IPS-NIHi11 (cell line): Measurements from ENCODE around the gene FAM227A.
"Not testable (repeated sequence)": the region's sequence is repeated elsewhere in the genome, so short reads cannot be mapped to it uniquely, and the experiment has no call there.

Source experiments
- DNase-seq: peaks from one replicate; pipeline ENCODE4 v3.0.0; 2012; ENCODE audit warnings: mixed read lengths, low spot score

The FAM227A gene

DNA sequence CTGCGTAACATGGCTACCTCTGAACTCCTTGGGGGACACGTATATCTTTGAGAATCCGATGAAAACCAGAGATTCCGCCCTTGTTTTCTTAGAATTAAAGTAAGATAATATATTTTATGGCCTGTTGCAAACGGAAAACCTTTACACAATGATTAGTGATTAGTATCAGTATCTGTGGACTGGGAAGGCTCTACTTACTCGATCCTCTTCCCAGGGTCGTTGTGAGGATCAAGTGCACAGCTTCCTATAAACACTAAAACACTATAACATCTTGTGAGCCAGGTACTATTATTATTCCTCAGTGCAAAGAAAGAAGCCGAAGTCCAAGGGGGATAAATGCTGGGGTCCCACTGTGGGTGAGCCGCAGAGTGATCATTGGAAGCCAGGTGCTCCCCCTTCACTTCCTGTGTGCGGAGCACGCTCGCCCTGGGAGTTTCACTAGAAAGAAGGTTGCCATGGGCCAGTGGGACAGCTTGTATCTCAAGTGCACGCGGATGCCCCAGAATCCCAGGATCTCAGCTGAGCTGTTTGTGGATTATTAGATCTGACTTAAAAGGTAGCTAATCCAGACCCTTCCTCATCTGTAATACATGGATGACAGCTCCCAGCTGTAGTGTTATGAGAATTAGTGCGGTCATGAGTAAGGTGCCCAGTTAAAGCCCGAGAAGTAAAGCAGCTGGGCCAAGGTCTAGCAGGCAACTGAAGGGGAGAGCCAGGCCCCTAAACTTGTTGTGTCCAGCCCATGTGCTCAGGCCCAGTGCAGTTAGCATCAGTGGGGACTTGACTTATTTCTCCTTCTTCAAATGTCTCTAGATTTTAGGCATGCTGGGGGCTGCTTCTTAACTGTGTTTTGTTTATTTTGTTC lies 1.1 kb upstream of the FAM227A start:
- DNase-seq: no peak

DNA sequence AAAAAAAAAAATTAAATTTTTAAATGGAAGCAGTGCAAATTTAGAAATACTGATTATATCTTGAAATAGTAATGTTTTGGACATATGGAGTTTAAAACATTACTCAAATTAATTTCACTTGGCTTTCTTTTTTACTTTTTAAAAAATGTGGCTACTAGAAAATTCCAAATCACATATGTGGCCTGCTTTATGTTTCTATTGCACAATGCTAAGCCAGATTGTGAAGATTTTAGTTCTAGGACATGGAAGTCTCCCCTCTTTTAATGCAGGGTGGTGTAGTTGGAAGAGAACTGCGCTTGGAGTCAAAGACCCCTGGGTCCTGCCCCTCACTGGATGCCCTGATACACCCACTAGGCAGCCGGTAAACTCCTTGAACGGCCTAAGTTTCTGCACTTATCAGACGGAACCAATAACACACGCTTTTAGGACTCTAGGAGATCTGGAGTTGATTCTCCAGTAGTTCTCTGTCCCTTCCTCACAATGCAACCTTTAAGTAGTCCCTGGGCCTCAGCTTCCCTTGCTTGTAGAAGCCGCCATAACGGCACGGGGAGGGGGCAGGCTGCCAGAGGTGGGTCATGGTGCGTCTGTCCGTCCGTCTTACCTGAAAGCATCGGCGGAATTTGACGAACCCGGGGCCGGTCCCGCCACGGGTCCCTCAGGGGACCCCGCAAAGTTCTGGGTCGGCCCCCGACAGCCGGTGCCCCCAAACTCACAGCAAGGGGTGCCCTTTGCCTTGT lies 505 bp downstream of the FAM227A start:
- no peak for DNase-seq

DNA sequence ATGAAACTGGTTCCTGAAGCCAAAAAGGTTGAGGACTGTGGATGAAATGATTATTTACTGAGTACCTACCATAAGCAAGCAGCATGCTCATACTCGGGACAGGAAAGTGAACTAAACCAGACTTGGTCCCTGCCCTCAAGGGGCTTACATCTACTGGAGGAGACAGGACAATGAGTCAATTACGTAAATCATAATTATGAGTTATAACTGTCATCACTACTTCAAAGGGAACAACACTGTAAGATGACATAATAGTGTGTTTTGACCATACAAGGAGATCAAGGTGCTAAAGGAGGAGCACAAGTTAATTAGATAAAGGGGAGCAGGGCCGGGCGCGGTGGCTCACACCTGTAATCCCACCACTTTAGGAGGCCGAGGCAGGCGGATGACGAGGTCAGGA lies 2.5 kb downstream of the FAM227A start:
- DNase-seq: no peak

DNA sequence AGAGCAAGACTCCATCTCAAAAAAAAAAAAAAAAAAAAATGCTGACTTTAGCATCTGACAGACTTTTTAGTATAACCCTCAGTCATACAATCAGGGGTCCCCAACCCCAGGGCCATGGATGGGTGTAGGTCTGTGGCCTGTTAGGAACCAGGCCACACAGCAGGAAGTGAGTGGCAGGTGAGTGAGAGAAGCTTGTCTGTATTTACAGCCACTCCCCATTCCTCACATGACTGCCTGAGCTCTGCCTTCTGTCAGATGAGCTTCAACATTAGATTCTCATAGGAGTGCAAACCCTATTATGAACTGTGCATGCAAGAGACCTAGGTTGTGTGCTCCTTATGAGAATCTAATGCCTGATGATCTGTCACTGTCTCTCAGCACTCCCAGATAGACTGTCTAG lies 3.3 kb downstream of the FAM227A start:
- no peak for DNase-seq

DNA sequence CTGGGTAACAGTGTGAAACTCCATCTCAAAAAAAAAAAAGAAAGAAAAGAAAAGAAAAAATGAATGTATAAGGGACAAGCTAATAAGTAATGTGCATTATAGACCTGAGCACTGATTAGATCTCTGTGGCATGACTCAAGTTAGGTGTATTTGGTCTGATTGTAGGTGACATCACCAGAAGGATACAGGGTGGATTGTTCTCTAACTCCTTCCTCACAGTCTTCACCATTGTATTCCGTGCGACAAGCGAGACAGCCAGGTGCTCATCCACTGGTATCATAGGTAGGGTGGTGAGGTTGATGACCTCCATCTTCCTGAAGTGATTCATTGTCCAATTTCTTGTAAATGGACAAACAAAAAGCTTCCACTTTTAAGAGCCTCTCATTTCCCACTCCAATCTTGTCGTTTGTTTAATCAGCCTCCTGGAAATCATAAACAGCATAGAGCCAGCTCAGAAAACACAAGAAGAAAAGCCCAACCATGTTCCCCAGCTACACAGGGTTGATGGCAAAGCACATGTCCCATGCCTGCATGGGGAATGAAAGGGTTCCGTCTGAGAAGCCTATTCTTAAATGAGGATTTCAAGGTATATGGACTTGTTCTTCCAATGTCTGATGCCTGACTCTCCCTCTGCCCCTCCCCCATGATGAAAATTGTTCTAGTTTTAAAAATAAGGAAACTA lies 6.2 kb downstream of the FAM227A start:
- no peak for DNase-seq

DNA sequence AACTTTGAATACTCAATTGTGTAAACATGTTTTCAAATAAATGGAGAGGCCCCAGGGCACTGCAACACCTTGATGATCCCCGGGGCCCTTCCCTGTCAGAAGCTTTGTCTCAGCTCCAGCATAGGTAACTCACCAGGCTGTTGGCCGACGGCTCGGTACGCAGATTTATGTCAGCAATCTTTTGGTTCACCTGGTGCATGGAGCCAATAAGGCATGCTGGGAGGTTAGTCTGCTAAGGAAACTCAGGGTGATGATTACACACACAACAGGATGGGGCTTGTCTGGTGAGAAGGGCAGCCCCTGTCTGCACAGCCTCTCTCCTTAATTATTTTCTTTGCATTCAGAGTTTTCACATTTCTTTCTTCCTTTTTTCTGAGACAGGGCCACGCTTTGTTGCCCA lies 10.8 kb downstream of the FAM227A start:
- no peak for DNase-seq

DNA sequence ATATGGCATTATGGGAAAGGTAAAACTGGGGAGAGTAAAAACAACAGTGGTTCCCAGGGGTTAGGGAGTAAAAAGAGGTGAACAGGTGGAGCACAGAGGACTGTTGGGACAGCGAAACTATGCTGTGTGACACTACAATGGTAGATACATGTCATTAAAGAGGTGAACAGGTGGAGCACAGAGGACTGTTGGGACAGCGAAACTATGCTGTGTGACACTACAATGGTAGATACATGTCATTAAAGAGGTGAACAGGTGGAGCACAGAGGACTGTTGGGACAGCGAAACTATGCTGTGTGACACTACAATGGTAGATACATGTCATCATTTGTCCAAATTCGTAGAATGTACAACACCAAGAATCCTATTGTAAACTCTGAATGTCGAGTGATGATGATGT lies 11.9 kb downstream of the FAM227A start:
- DNase-seq: not testable (repeated sequence)

DNA sequence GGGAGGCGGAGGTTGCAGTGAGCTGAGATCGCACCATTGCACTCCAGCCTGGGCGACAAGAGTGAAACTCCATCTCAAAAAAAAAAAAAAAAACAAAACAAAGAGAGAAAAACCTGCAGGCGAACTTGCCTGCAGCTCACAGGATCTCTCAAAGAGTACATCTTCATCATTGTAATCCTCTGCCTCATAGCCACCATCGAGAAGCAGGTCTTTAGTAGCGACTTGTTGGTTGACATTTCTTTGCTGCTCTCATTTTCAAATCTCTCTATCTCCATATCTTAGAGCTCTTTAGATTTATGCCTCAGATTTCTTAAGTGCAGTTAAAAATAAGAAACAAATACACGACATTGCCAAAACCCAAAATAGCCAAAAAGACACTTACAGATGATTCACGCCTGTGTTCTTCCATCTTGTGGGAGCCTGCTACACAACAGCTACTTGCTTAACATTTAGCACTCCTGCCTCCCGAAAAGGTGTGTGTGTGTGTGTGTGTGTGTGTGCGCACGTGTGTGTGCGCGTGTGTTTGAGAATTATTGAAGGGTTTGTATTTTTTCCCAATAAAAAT lies 14.6 kb downstream of the FAM227A start:
- DNase-seq: no peak

DNA sequence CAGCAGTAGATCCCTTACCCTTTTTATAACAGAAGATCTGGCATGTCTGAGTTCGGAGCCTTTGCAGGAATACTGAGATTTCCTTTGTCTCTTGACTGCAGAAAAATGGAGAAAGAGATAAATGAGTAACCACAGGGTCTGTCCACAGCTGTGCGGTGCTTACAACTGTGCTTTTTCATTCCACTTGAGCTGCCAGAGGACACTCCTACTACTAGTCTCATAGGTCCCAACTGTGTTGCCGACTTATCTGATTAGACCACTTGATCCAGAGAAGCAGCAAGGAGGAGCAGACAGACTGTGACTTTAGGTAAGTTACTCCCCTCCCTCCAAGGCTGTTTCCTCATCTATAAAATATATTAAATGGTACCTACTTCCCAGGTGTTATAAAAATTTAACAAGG lies 17.5 kb downstream of the FAM227A start:
- DNase-seq: no peak

DNA sequence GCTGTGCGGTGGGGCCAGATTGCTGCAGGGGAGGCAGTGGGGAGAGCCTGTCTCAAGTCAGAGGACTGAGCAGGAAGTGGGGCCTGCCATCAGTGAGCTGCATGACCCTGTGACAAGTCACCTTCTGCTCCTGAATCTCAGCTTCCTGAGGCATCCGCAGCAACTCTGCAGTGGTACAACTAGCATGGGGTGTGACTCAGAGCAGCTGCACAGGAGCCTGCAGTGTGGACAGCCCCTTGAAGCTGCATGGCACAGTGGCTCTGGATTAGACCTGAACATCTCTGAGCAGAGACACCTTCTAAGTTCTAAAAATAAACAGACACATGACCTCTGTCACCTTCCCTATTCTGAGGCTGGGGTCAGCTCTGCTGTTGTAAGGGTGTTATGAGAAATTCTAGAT lies 18.0 kb downstream of the FAM227A start:
- no peak for DNase-seq

DNA sequence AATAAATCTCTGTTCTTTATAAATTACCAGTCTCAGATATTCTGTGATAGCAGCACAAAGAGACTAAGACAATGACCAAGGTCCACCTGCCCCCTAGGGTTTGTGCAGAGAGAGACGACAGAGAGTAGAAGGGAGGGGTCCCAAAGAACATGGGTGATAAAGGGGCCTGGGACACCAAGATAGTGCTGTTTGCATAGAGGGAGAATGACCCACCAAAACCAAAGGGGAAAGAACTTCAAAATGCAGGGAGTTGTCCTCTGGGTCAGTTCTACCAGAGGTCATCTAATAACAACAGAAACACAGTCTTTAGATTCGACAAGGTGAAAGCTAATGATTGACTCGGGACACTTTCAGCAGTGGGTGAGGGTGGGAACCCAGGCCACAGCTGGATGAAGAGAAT lies 23.7 kb downstream of the FAM227A start:
- no peak for DNase-seq

DNA sequence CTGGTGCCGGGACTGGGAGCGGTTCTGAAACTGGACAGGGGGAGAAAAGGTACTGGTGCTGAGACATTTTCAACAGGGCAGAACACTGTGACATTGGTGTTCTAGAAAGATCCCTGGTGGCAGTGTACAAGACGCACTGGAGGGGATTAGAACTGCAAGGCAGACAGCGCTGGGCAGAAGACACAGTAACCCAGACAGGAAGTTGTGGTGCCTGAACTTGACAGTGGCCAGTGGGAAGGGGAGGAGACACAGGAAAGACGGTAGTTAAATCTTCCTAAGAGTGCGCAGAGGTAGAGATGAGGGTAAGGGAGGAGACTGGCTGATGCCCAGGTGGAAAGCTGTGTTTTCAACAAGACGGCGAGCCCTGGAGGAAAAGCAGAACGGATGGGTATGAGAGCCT lies 24.5 kb downstream of the FAM227A start:
- DNase-seq: no peak

DNA sequence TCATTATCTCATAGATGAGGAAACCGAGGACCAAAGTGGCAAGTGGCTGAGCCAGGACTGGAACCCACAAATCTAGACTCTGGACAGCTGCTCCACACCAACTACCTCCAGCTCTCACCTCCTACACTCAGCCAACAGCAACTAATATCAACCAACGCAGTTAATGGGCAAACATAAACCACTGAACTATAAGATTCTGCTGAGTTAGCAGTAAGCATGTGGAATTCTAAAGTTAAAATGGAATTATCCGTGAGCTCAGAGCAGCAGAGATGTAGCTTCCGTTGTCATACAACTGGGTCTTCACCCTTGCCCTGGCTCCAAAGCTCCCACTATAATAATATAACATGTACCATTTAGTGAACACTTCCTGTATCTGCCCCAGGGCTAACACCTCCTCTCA lies 27.1 kb downstream of the FAM227A start:
- DNase-seq: no peak

DNA sequence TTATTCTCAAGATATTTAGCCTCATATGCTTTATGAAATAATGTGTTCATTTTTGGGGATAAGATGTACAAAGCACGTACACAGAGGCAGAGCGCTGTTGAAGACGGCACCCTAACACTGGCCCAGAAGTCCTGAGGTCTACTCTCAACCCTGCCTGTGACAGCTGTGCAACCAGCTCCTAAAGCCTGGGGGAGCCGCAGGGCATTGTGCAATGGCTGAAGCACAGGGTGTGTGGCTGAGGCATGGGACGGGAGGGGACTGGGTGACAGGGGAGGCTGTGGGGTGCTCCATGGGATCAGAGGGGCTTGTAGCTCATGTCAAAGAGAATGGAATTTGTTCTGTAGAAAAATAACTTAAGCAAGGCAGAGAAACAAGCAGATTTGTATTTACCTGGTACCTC lies 27.7 kb downstream of the FAM227A start:
- DNase-seq: no peak

DNA sequence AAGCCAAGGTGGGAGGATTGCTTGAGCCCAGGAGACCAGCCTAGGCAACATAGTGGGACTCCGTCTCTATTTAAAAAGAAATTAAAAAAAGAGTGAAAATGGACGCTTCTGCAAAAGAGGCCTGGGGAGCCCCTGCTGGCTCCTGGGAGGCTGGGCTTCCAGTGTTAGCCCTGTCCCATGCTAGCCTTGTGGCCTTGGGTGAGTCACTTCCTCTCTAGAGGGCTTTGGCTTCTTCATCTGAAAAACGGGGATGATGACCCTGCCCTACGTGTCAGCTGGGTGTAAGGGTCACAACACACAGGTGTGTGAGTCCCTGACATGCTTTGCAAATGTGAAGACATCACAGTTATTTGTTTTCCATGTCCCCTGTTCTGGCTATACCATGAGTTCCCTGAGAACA lies 32.8 kb downstream of the FAM227A start:
- no peak for DNase-seq

DNA sequence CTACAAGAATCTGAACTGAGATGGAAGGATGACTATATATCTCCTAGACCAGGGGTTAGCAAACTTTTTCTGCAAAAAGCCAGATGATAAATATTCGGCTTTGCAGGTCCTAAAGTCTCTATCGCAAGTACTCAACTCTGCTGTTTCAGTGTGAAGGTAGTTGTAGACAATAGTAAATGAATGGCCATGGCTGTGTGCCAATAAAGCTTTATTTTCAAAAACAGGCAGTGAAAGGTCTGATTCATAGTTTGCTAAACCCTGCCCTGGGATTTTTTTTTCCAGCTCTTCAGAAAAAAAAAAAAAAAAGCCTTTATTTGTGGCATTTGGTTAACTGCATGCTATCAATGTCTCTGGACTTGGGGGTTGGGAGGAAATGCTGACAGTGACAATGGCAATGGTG lies 37.5 kb downstream of the FAM227A start:
- no peak for DNase-seq

DNA sequence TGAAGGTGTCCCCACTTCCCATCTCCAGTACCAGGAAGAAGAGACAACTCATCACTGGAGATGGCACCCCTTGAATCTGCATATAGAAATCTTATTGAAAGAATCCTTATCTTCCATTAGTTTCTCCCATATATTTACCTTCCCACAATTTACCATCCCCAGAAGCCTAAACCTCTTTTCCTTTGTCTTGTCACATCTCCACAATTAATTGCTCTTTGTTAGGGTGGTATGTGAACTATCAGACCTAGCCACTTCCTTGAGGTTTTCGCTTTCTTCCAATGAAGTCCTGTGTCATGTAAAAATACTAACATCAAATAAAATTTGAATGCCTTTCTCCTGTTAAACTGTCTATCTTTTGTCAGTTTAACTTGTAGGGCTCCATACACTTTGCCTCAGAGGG lies 37.9 kb downstream of the FAM227A start:
- no peak for DNase-seq

DNA sequence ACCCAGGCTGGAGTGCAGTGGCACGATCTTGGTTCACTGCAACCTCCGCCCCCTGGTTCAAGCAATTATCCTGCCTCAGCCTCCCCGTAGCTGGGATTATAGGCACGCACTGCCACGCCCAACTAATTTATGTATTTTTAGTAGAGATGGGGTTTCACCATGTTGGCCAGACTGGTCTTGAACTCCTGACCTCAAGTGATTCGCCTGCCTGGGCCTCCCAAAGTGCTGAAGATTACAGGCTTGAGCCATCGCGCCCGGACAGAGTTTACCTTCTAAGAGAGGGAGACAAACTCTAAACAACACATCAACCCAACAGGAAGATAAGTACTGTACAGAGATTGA lies 41.2 kb downstream of the FAM227A start:
- DNase-seq: not testable (repeated sequence)

DNA sequence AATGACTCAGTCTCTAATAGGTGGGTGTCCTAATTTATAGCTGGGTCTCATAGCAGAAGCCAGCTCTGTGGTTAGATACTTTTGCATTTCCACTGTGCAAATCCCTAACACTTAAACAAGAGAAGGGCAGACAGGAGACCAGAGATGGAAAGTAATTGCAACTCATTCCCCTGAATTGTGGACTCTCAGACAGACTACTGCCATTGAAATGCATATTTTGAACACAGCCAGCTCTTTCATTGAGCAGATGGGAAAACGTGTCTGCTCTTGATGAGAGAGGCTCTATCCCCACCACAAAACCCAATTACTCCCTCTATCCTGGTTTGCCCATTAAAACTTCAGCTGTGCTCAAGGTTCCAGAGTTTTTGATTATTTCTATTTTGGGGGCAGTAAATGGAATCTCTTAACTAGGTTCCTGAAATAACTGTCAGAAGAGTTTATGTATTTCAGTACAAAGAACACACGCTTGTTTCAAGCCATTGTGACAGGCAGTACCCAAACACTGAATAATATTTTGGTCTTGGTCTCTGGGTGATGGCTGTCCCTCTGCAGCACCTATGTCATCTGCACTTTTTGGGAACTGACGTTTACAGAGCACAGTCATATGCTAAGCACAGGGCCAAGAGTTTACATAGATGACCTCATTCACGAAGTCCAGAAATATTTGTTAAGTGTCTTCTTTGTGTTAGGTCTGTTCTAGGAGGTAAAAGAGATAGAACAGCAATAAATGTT lies 41.7 kb downstream of the FAM227A start:
- no peak for DNase-seq

DNA sequence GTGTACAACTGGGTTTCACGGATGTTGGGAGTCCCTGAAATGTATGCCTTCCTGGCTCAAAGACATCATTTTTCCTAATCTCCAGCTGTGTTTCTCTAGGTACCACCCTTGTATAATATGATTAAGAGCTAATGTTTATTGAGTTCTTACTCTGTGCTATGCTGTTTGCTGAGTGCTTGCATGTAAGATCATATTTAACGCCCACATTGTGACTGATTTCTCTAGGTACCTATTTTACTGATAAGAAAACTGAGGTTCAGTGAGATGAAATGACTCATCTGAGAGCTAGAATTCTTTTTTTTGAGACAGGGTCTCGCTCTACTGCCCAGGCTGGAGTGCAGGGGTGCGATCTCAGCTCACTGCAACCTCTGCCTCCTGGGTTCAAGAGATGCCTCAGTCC lies 42.6 kb downstream of the FAM227A start:
- DNase-seq: no peak

DNA sequence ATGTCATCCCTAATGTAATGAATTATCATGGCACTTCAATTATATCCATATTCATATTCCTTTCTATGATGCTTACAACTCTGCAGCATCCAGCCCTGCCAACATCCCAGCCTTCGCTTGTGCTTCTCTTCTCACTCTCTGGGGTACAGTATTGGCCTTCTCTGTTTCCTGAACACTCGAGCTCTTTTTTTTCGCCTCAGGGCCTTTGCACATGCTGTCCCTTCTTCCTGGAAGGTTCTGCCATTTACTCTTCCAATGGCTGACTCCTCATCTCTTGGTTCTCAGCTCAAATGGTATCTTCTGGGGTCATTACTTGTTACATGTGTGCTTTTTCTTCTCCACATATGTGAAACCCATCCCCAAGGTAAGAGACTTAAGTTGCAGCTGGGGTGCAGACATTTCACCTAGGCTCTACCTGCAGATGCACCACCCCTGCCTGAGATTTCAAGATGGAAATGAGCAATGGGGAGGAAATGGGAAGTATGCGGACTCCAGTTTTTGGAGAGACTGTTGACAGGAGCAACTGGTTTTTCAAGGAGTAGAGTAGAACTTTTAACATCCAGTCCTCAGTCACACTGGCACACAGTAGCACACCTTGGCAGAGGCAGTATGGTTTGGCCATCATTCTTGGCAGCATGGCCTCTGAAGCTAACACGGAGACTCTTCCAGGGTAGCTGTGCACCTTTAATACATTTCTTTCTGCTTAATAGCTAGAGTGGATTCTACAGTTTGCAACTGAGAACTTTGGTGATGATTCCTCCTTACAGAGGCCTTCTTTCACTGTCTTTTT lies 43.8 kb downstream of the FAM227A start:
- no peak for DNase-seq
